Measurements from ENCODE around the gene MAB21L3.

The MAB21L3 gene

GRCh38 chr1:116110567-116111523 is at the start of gene MAB21L3:
Gene MAB21L3, plus strand, starts transcription at chr1:116111399. Its CDS starts 1,217 bp downstream, at chr1:116112616.
- DNase-seq (ENCODE audit: low read depth): no peak

- DNase-seq (ENCODE audit: low read depth): no peak
These were observed 49.0 kb upstream of the MAB21L3 start for GRCh38 chr1:116062201-116062600.

GRCh38 chr1:116064616-116065015 is 46.6 kb upstream of the MAB21L3 start:
- peak; percentile 37 for DNase-seq (ENCODE audit: low read depth)

GRCh38 chr1:116066868-116067565 is 44.2 kb upstream of the MAB21L3 start:
- DNase-seq (ENCODE audit: low read depth): peak; percentile 80

- peak; percentile 76 for DNase-seq (ENCODE audit: low read depth)
These were observed 43.7 kb upstream of the MAB21L3 start for GRCh38 chr1:116067566-116067890.

- DNase-seq (ENCODE audit: low read depth): no peak
These were observed 35.6 kb upstream of the MAB21L3 start for GRCh38 chr1:116075575-116075974.

- peak; percentile 77 for DNase-seq (ENCODE audit: low read depth)
These were observed 35.2 kb upstream of the MAB21L3 start for GRCh38 chr1:116075990-116076389.

GRCh38 chr1:116076831-116077230 is 34.4 kb upstream of the MAB21L3 start:
- peak; percentile 35 for DNase-seq (ENCODE audit: low read depth)

GRCh38 chr1:116078699-116079223 is 32.4 kb upstream of the MAB21L3 start:
- DNase-seq (ENCODE audit: low read depth): no peak

- no peak for DNase-seq (ENCODE audit: low read depth)
These were observed 23.6 kb upstream of the MAB21L3 start for GRCh38 chr1:116087628-116088027.

- DNase-seq (ENCODE audit: low read depth): no peak
These were observed 21.3 kb upstream of the MAB21L3 start for GRCh38 chr1:116089870-116090269.

- DNase-seq (ENCODE audit: low read depth): no peak
These were observed 20.1 kb upstream of the MAB21L3 start for GRCh38 chr1:116091083-116091482.

GRCh38 chr1:116092752-116093489 is 18.3 kb upstream of the MAB21L3 start:
- no peak for DNase-seq (ENCODE audit: low read depth)

GRCh38 chr1:116095027-116095426 is 16.2 kb upstream of the MAB21L3 start:
- no peak for DNase-seq (ENCODE audit: low read depth)

GRCh38 chr1:116096013-116096618 is 15.1 kb upstream of the MAB21L3 start:
- DNase-seq (ENCODE audit: low read depth): no peak

GRCh38 chr1:116097626-116098025 is 13.6 kb upstream of the MAB21L3 start:
- no peak for DNase-seq (ENCODE audit: low read depth)

- no peak for DNase-seq (ENCODE audit: low read depth)
These were observed 11.8 kb upstream of the MAB21L3 start for GRCh38 chr1:116099379-116099778.

- DNase-seq (ENCODE audit: low read depth): no peak
These were observed 11.3 kb upstream of the MAB21L3 start for GRCh38 chr1:116099919-116100318.

- no peak for DNase-seq (ENCODE audit: low read depth)
These were observed 6.5 kb upstream of the MAB21L3 start for GRCh38 chr1:116104667-116105066.

GRCh38 chr1:116105996-116106395 is 5.2 kb upstream of the MAB21L3 start:
- DNase-seq (ENCODE audit: low read depth): no peak

GRCh38 chr1:116106646-116107045 is 4.6 kb upstream of the MAB21L3 start:
- no peak for DNase-seq (ENCODE audit: low read depth)

GRCh38 chr1:116107371-116107770 is 3.8 kb upstream of the MAB21L3 start:
- no peak for DNase-seq (ENCODE audit: low read depth)

Measured in HS-5 (cell line).